ENCODE measurements around the gene RERE. TPM values are rescaled to one million over a fixed set of nuclear protein-coding genes. Genes with fewer than 3 reads are reported as not detected.

RERE gene
- total RNA-seq, 1 donor from 2014 or later: 252 TPM

- no peak for TF ChIP-seq CTCF (IDR thresholded peaks at IDR 0.05; ENCODE audit: partially characterized antibody, unreplicated experiment)
- Mint-ChIP-seq H3K27ac (ENCODE audit: unreplicated experiment) (peak overlapping the region; percentile 35), H3K4me1 (ENCODE audit: low read depth, unreplicated experiment) (peaks cover 25% of the 10 kb centered on the region)
Observed at GRCh38 chr1:8524627-8525157, 292.7 kb downstream of the RERE start.

DNA sequence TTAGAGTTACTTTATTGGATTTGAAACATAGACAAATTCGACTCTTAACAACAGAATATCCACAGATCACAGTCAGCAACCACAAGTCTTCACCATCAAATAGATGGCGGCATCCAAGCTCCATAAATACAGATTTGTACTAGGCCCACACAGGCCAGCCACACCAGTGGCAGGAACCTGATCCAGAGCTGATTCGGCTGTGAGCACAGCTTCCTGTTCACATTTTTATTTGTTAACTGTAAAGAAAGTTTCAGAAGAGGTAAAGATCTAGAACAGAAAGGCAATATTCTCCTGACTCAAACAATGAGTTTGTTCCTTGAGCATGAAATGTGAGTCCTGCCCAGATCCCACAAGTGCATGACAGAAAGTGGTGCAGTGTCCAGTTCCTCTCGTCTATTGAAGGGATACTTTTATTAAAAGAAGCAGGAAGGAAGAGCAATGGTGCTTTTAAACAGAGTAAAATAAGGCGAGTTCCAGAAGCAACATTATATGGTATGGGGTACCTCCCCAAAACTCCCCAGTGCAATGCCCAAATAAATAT, 293.7 kb downstream of the RERE start:
- Mint-ChIP-seq H3K4me1 (ENCODE audit: low read depth, unreplicated experiment) (peaks cover 27% of the 10 kb centered on the region), H3K9me3 (ENCODE audit: unreplicated experiment) (peaks cover 7% of the 10 kb centered on the region), H3K36me3 (ENCODE audit: unreplicated experiment) (no peaks in the 10 kb centered on the region), H3K27me3 (ENCODE audit: unreplicated experiment) (no peaks in the 10 kb centered on the region), H3K4me3 (ENCODE audit: unreplicated experiment) (no peak overlapping the region), H3K27ac (ENCODE audit: unreplicated experiment) (peak overlapping the region; percentile 26)
- TF ChIP-seq CTCF (IDR thresholded peaks at IDR 0.05; ENCODE audit: partially characterized antibody, unreplicated experiment): no peak
- DNase-seq: no peak

More at GRCh38 chr1:8524627-8525157, 292.7 kb downstream of the RERE start:
- peaks cover 3% of the 10 kb centered on the region for H3K27me3 Mint-ChIP-seq (ENCODE audit: unreplicated experiment)
- DNase-seq: no peak
- peaks cover 7% of the 10 kb centered on the region for H3K9me3 Mint-ChIP-seq (ENCODE audit: unreplicated experiment)
- no peaks in the 10 kb centered on the region for H3K36me3 Mint-ChIP-seq (ENCODE audit: unreplicated experiment)
- no peak overlapping the region for H3K4me3 Mint-ChIP-seq (ENCODE audit: unreplicated experiment)

DNA sequence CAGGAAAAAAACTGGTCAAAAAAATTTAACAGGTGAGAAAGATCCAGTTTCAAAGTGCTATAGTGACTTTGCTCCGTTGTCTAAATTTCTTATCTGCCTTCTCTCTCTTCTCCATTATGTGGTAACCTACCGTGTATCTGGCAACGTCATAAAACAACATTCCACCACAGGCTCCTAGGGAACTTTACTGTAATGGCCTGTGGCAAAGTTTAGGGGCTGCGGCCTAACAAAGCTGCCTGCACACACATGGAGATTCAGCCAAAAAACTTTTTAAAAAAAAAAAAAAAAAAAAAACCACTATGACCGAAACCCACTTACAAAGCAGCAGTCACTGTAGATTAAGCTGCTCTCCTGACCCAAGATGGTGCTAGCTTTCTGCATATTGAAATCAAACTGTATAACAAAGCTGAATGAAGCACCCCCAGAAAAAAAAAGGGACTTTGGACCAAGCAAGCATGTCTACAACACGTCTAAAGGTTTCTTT, 296.9 kb downstream of the RERE start:
- Mint-ChIP-seq H3K4me3 (ENCODE audit: unreplicated experiment) (no peak overlapping the region), H3K9me3 (ENCODE audit: unreplicated experiment) (peaks cover 2% of the 10 kb centered on the region), H3K36me3 (ENCODE audit: unreplicated experiment) (no peaks in the 10 kb centered on the region), H3K4me1 (ENCODE audit: low read depth, unreplicated experiment) (peaks cover 39% of the 10 kb centered on the region), H3K27me3 (ENCODE audit: unreplicated experiment) (no peaks in the 10 kb centered on the region), H3K27ac (ENCODE audit: unreplicated experiment) (no peak overlapping the region)
- TF ChIP-seq CTCF (IDR thresholded peaks at IDR 0.05; ENCODE audit: partially characterized antibody, unreplicated experiment): no peak
- DNase-seq: no peak

GRCh38 chr1:8519167-8519566, 298.3 kb downstream of the RERE start:
- Mint-ChIP-seq H3K4me1 (ENCODE audit: low read depth, unreplicated experiment) (peaks cover 33% of the 10 kb centered on the region), H3K27me3 (ENCODE audit: unreplicated experiment) (no peaks in the 10 kb centered on the region), H3K27ac (ENCODE audit: unreplicated experiment) (no peak overlapping the region), H3K36me3 (ENCODE audit: unreplicated experiment) (no peaks in the 10 kb centered on the region), H3K9me3 (ENCODE audit: unreplicated experiment) (peaks cover 2% of the 10 kb centered on the region), H3K4me3 (ENCODE audit: unreplicated experiment) (no peak overlapping the region)
- no peak for TF ChIP-seq CTCF (IDR thresholded peaks at IDR 0.05; ENCODE audit: partially characterized antibody, unreplicated experiment)
- DNase-seq: no peak

- H3K36me3 Mint-ChIP-seq (ENCODE audit: unreplicated experiment): no peaks in the 10 kb centered on the region
- H3K27me3 Mint-ChIP-seq (ENCODE audit: unreplicated experiment): no peaks in the 10 kb centered on the region
Observed at GRCh38 chr1:8518490-8518801, 299.0 kb downstream of the RERE start.

More at GRCh38 chr1:8518490-8518801, 299.0 kb downstream of the RERE start:
- H3K9me3 Mint-ChIP-seq (ENCODE audit: unreplicated experiment): peaks cover 2% of the 10 kb centered on the region
- H3K4me3 Mint-ChIP-seq (ENCODE audit: unreplicated experiment): no peak overlapping the region
- H3K4me1 Mint-ChIP-seq (ENCODE audit: low read depth, unreplicated experiment): peaks cover 28% of the 10 kb centered on the region
- H3K27ac Mint-ChIP-seq (ENCODE audit: unreplicated experiment): peak overlapping the region; percentile 35
- DNase-seq: no peak
- no peak for TF ChIP-seq CTCF (IDR thresholded peaks at IDR 0.05; ENCODE audit: partially characterized antibody, unreplicated experiment)

All from glutamatergic neuron (in vitro differentiated cells).